SK-N-SH (cell line): ENCODE results near the gene CEACAM16.

ENCODE experiments used
- EZH2phosphoT487 ChIP-seq: fragments of 200-600 bp; sonication (generic); IDR thresholded peaks from 2 replicates; pipeline ENCODE4 v1.6.1; 2017; ENCODE audit warnings: low read depth, mixed run types, mild to moderate bottlenecking, antibody characterized with exemption, moderate library complexity, borderline replicate concordance
- GABPA ChIP-seq: IDR thresholded peaks from 2 replicates; pipeline ENCODE4 v1.4.0; 2012; ENCODE audit warnings: low read depth, mild to moderate bottlenecking
- JUND ChIP-seq: IDR thresholded peaks from 2 replicates; pipeline ENCODE4 v1.4.0; 2012
- MAX ChIP-seq: IDR thresholded peaks from 2 replicates; pipeline ENCODE4 v1.4.0; 2012; ENCODE audit warnings: low read depth
- POLR2AphosphoS5 ChIP-seq: IDR thresholded peaks from 2 replicates; pipeline ENCODE4 v1.6.1; 2012; ENCODE audit warnings: low read depth, low read length
- RAD21 ChIP-seq: IDR thresholded peaks from 2 replicates; pipeline ENCODE4 v1.6.1; 2012; ENCODE audit warnings: mild to moderate bottlenecking, low read length
- TCF12 ChIP-seq: IDR thresholded peaks from 2 replicates; pipeline ENCODE4 v1.4.0; 2012
- TF ChIP-seq, protein P1 (sequence below): fragments of 200-600 bp; sonication (generic); IDR thresholded peaks from 2 replicates; pipeline ENCODE4 v1.6.1; 2017; ENCODE audit warnings: antibody characterized with exemption, mild to moderate bottlenecking, moderate library complexity
- TF ChIP-seq, protein P2 (sequence below): IDR thresholded peaks from 2 replicates; pipeline ENCODE4 v1.4.0; 2012; ENCODE audit warnings: low read depth, borderline replicate concordance
- TF ChIP-seq, protein P3 (sequence below): fragments of 150-350 bp; IDR thresholded peaks from 2 replicates; pipeline ENCODE4 v1.6.1; 2016; ENCODE audit warnings: mild to moderate bottlenecking, low read depth, low read length

GRCh38 chr19:44753626-44753931, 54.6 kb downstream of the CEACAM16 start:
- TF ChIP-seq TCF12 (no peak), RAD21 (no peak), POLR2AphosphoS5 (no peak), EZH2phosphoT487 (no peak), JUND (no peak), GABPA (no peak), MAX (no peak)
- TF ChIP-seq, protein P1, sequence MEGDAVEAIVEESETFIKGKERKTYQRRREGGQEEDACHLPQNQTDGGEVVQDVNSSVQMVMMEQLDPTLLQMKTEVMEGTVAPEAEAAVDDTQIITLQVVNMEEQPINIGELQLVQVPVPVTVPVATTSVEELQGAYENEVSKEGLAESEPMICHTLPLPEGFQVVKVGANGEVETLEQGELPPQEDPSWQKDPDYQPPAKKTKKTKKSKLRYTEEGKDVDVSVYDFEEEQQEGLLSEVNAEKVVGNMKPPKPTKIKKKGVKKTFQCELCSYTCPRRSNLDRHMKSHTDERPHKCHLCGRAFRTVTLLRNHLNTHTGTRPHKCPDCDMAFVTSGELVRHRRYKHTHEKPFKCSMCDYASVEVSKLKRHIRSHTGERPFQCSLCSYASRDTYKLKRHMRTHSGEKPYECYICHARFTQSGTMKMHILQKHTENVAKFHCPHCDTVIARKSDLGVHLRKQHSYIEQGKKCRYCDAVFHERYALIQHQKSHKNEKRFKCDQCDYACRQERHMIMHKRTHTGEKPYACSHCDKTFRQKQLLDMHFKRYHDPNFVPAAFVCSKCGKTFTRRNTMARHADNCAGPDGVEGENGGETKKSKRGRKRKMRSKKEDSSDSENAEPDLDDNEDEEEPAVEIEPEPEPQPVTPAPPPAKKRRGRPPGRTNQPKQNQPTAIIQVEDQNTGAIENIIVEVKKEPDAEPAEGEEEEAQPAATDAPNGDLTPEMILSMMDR, result no peak
- TF ChIP-seq, protein P2, sequence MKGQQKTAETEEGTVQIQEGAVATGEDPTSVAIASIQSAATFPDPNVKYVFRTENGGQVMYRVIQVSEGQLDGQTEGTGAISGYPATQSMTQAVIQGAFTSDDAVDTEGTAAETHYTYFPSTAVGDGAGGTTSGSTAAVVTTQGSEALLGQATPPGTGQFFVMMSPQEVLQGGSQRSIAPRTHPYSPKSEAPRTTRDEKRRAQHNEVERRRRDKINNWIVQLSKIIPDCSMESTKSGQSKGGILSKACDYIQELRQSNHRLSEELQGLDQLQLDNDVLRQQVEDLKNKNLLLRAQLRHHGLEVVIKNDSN, result no peak
- TF ChIP-seq, protein P3, sequence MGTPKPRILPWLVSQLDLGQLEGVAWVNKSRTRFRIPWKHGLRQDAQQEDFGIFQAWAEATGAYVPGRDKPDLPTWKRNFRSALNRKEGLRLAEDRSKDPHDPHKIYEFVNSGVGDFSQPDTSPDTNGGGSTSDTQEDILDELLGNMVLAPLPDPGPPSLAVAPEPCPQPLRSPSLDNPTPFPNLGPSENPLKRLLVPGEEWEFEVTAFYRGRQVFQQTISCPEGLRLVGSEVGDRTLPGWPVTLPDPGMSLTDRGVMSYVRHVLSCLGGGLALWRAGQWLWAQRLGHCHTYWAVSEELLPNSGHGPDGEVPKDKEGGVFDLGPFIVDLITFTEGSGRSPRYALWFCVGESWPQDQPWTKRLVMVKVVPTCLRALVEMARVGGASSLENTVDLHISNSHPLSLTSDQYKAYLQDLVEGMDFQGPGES, result no peak
